ENCODE results near the gene ABHD15.

The ABHD15 gene

GRCh38 chr17:29518359-29518758, 48.5 kb downstream of the ABHD15 start:
- DNase-seq (ENCODE audit: low spot score) = no peak

GRCh38 chr17:29514792-29515191, 52.0 kb downstream of the ABHD15 start:
- DNase-seq (ENCODE audit: low spot score) = peak; percentile 35

- no peak for DNase-seq (ENCODE audit: low spot score)
Measured at GRCh38 chr17:29510953-29511352, 55.9 kb downstream of the ABHD15 start.

All from AG20443 (cell line).